Pancreas (tissue), 10 donors: ENCODE results near the gene COPE. TPM values are rescaled to one million over a fixed set of nuclear protein-coding genes. Genes with fewer than 3 reads are reported as not detected.

ENCODE experiments used
- ATAC-seq, 4 donors: fragments of 200-7000 bp; cut with Tn5 transposase; one replicate each; pipeline versions ENCODE4 v1.8.0 to v1.9.1; 2020; ENCODE audit warnings: mild to moderate bottlenecking in 4 of 4, moderate library complexity in 4 of 4
- DNase-seq, 6 donors: peaks; one replicate each; pipeline ENCODE4 v3.0.0-alpha.2; 2020
- FAIRE-seq: peaks from 2 replicates; lab custom pipeline; 2012; peaks lifted over from hg19 to GRCh38; lab: Jason Lieb, UNC
- H3K27ac ChIP-seq, 4 donors: fragments of 200-600 bp; sonication (generic); 1 replicate in 3 of 4; 2 replicates in 1 of 4; pipeline versions ENCODE4 v1.5.0 to v1.8.0; 2020
- H3K27me3 ChIP-seq, 4 donors: fragments of 200-600 bp; one replicate each; pipeline ENCODE4 v1.8.0; 2021
- H3K36me3 ChIP-seq, 3 donors: fragments of 200-600 bp; sonication (generic) in 1 of 3; one replicate each; pipeline versions ENCODE4 v1.5.0 to v1.8.0; 2020 to 2021
- H3K4me1 ChIP-seq, 3 donors: fragments of 200-600 bp; one replicate each; pipeline ENCODE4 v1.8.0; 2021
- H3K4me3 ChIP-seq, 4 donors: fragments of 200-600 bp; sonication (generic) in 2 of 4; one replicate each; pipeline versions ENCODE4 v1.5.0 to v1.8.0; 2020 to 2021
- H3K9me3 ChIP-seq, 4 donors: fragments of 200-600 bp; one replicate each; pipeline ENCODE4 v1.8.0; 2021
- CTCF ChIP-seq, 4 donors: fragments of 200-600 bp; sonication (generic) in 3 of 4; IDR thresholded peaks; one replicate each; pipeline versions ENCODE4 v1.5.0 to v1.8.0; 2021; ENCODE audit warnings: antibody characterized with exemption in 4 of 4
- WGBS, 2 donors: extraction: QIAGEN DNeasy Blood & Tissue Kit; methylation state at CpG; one replicate each; pipeline ENCODE4 v1.1.7; 2013; 5-methylcytosine and 5-hydroxymethylcytosine counted together
- intact Hi-C, 3 donors: fragments of 100-400 bp; cut with DNase I; formaldehyde crosslinking; loops; one replicate each; pipeline versions ENCODE4 v1.11.1 to v1.14.2; 2022
- polyA plus RNA-seq, 2 donors: library from polyadenylated mRNA; stranded (reverse); fragments of 200-250 nt; gene quantifications; one replicate each; pipeline ENCODE4 v1.2.3, GENCODE V29; 2013
- total RNA-seq, 6 donors: library from RNA; stranded (reverse); fragmentation: NEBNext Ultra II Directional in 4 of 6; extraction: Animal tissue kit (Norgen Biotek cat#: 25700) in 4 of 6; gene quantifications; one replicate each; pipeline versions ENCODE4 v1.2.1 to v1.2.4, GENCODE V29; 2021 to 2023
- donor health status: healthy with polysubstance abuse.
- donor health status: DM: no; HTN: no; CAD: no; lungs with moderate emphysema.
- donor health status: DM: no; HTN: no; CAD: no.
- donor health status: control.
- donor health status: control.
- donor health status: Bipolar disorder and iron deficiency.
- donor health status: DM: yes; HTN: yes; CAD: no.
- donor health status: DM: no; HTN: no; CAD: no.
- donor health status: DM: no; HTN: no; CAD: no.
- donor health status: DM: yes; HTN: yes; CAD: no.

COPE gene
- total and polyA plus RNA-seq, 8 donors = 58.2 to 200 (median 94.2) TPM

- Histone ChIP-seq H3K27ac (no peak overlapping the region), H3K36me3 (peaks cover 6 to 67% (median 58%) of the 10 kb centered on the region in 3 donors), H3K4me3 (no peak overlapping the region), H3K27me3 (no peaks in the 10 kb centered on the region), H3K4me1 (no peaks in the 10 kb centered on the region), H3K9me3 (no peaks in the 10 kb centered on the region)
- FAIRE-seq = no peak
- TF ChIP-seq CTCF (IDR thresholded peaks at IDR 0.05) = peak; percentile 59 to 87 (median 78)
- peak in 2 of 6 donors; percentile 60 to 82 for DNase-seq
- 51 to 52% methylated on average over 38 of the region's 38 CpGs for WGBS, 2 donors
- intact Hi-C loops = no loop called here
- peak; percentile 35 to 86 (median 76) for ATAC-seq
Measured at GRCh38 chr19:18865973-18866799, 53.0 kb downstream of the COPE start.

GRCh38 chr19:18865106-18865972, 53.8 kb downstream of the COPE start:
- no peaks in the 10 kb centered on the region for H3K4me1 ChIP-seq
- WGBS, 2 donors = 92 to 93% methylated on average over 25 to 27 of the region's 27 CpGs
- no peak overlapping the region for H3K4me3 ChIP-seq
- peak in 1 of 6 donors; percentile 66 for DNase-seq
- no peaks in the 10 kb centered on the region for H3K9me3 ChIP-seq
- no peak for TF ChIP-seq CTCF (IDR thresholded peaks at IDR 0.05)
- H3K27me3 ChIP-seq = no peaks in the 10 kb centered on the region
- ATAC-seq = no peak
- intact Hi-C loops = no loop called here
- H3K27ac ChIP-seq = no peak overlapping the region
- peaks cover 6 to 76% (median 66%) of the 10 kb centered on the region in 3 donors for H3K36me3 ChIP-seq
- FAIRE-seq = no peak

- Histone ChIP-seq H3K27ac (no peak overlapping the region), H3K9me3 (no peaks in the 10 kb centered on the region), H3K4me1 (no peaks in the 10 kb centered on the region), H3K27me3 (no peaks in the 10 kb centered on the region), H3K4me3 (no peak overlapping the region), H3K36me3 (peaks cover 6 to 90% (median 79%) of the 10 kb centered on the region in 3 donors)
- peak in 1 of 6 donors; percentile 78 for DNase-seq
- peak in 2 of 4 donors; percentile 13 to 28 for ATAC-seq
- no peak for TF ChIP-seq CTCF (IDR thresholded peaks at IDR 0.05)
- intact Hi-C loops = no loop called here
- FAIRE-seq = no peak
- WGBS, 2 donors = 61 to 63% methylated on average over 16 of the region's 16 CpGs
Measured at GRCh38 chr19:18863843-18864362, 55.3 kb downstream of the COPE start.

GRCh38 chr19:18862976-18863842, 56.0 kb downstream of the COPE start:
- TF ChIP-seq CTCF (IDR thresholded peaks at IDR 0.05) = no peak
- FAIRE-seq (no peak), DNase-seq (peak in 1 of 6 donors; percentile 53), ATAC-seq (no peak)
- no peaks in the 10 kb centered on the region for H3K27me3 ChIP-seq
- intact Hi-C loops = no loop called here
- no peaks in the 10 kb centered on the region for H3K4me1 ChIP-seq
- peaks cover 9 to 97% (median 86%) of the 10 kb centered on the region in 3 donors for H3K36me3 ChIP-seq
- no peak overlapping the region for H3K27ac ChIP-seq
- H3K4me3 ChIP-seq = no peak overlapping the region
- no peaks in the 10 kb centered on the region for H3K9me3 ChIP-seq
- 87 to 88% methylated on average over 33 of the region's 33 CpGs for WGBS, 2 donors
